Measurements from ENCODE around the gene MSANTD7.
"Not testable (repeated sequence)": the region's sequence is repeated elsewhere in the genome, so short reads cannot be mapped to it uniquely, and the experiment has no call there.

The MSANTD7 gene

GRCh38 chr10:14837757-14838581 lies at the start of gene MSANTD7, which contains the start of the genes CDNF and HSPA14:
TSS of gene MSANTD7 (plus strand) at chr10:14838306. CDS start at chr10:14842285, 3,979 bp downstream.
TSS of gene CDNF (minus strand) at chr10:14838037. CDS start at chr10:14837946, 91 bp downstream.
TSS of gene HSPA14 (plus strand) at chr10:14838306. CDS start at chr10:14838403, 97 bp downstream.
- DNase-seq (ENCODE audit: low read depth), result peak; percentile 99

- DNase-seq (ENCODE audit: low read depth), result no peak
These were observed 39.5 kb upstream of the MSANTD7 start for GRCh38 chr10:14798636-14799035.

- no peak for DNase-seq (ENCODE audit: low read depth)
These were observed 37.7 kb upstream of the MSANTD7 start for GRCh38 chr10:14800397-14800796.

GRCh38 chr10:14801723-14802122 lies 36.4 kb upstream of the MSANTD7 start:
- DNase-seq (ENCODE audit: low read depth), result no peak

GRCh38 chr10:14803827-14804226 lies 34.3 kb upstream of the MSANTD7 start:
- DNase-seq (ENCODE audit: low read depth), result no peak

GRCh38 chr10:14806318-14806717 lies 31.8 kb upstream of the MSANTD7 start:
- no peak for DNase-seq (ENCODE audit: low read depth)

- DNase-seq (ENCODE audit: low read depth), result no peak
These were observed 26.8 kb upstream of the MSANTD7 start for GRCh38 chr10:14810969-14811953.

GRCh38 chr10:14812271-14812670 lies 25.8 kb upstream of the MSANTD7 start:
- no peak for DNase-seq (ENCODE audit: low read depth)

- peak; percentile 24 for DNase-seq (ENCODE audit: low read depth)
These were observed 22.4 kb upstream of the MSANTD7 start for GRCh38 chr10:14815681-14816080.

GRCh38 chr10:14816717-14817116 lies 21.4 kb upstream of the MSANTD7 start:
- not testable (repeated sequence) for DNase-seq (ENCODE audit: low read depth)

- peak; percentile 77 for DNase-seq (ENCODE audit: low read depth)
These were observed 17.9 kb upstream of the MSANTD7 start for GRCh38 chr10:14820010-14820774.

GRCh38 chr10:14820775-14821154 lies 17.3 kb upstream of the MSANTD7 start:
- DNase-seq (ENCODE audit: low read depth), result no peak

GRCh38 chr10:14821635-14822375 lies 16.3 kb upstream of the MSANTD7 start:
- no peak for DNase-seq (ENCODE audit: low read depth)

GRCh38 chr10:14822879-14823755 lies 15.0 kb upstream of the MSANTD7 start:
- DNase-seq (ENCODE audit: low read depth), result peak; percentile 38

- no peak for DNase-seq (ENCODE audit: low read depth)
These were observed 14.1 kb upstream of the MSANTD7 start for GRCh38 chr10:14823966-14824365.

- DNase-seq (ENCODE audit: low read depth), result no peak
These were observed 11.9 kb upstream of the MSANTD7 start for GRCh38 chr10:14826076-14826829.

- no peak for DNase-seq (ENCODE audit: low read depth)
These were observed 5.0 kb upstream of the MSANTD7 start for GRCh38 chr10:14833106-14833505.

- no peak for DNase-seq (ENCODE audit: low read depth)
These were observed 1.9 kb upstream of the MSANTD7 start for GRCh38 chr10:14836208-14836607.

All from iris pigment epithelial cell (primary cell).